ENCODE data around the gene ABCA7. TPM values are rescaled to one million over a fixed set of nuclear protein-coding genes. Genes with fewer than 3 reads are reported as not detected.

ABCA7 gene, protein sequence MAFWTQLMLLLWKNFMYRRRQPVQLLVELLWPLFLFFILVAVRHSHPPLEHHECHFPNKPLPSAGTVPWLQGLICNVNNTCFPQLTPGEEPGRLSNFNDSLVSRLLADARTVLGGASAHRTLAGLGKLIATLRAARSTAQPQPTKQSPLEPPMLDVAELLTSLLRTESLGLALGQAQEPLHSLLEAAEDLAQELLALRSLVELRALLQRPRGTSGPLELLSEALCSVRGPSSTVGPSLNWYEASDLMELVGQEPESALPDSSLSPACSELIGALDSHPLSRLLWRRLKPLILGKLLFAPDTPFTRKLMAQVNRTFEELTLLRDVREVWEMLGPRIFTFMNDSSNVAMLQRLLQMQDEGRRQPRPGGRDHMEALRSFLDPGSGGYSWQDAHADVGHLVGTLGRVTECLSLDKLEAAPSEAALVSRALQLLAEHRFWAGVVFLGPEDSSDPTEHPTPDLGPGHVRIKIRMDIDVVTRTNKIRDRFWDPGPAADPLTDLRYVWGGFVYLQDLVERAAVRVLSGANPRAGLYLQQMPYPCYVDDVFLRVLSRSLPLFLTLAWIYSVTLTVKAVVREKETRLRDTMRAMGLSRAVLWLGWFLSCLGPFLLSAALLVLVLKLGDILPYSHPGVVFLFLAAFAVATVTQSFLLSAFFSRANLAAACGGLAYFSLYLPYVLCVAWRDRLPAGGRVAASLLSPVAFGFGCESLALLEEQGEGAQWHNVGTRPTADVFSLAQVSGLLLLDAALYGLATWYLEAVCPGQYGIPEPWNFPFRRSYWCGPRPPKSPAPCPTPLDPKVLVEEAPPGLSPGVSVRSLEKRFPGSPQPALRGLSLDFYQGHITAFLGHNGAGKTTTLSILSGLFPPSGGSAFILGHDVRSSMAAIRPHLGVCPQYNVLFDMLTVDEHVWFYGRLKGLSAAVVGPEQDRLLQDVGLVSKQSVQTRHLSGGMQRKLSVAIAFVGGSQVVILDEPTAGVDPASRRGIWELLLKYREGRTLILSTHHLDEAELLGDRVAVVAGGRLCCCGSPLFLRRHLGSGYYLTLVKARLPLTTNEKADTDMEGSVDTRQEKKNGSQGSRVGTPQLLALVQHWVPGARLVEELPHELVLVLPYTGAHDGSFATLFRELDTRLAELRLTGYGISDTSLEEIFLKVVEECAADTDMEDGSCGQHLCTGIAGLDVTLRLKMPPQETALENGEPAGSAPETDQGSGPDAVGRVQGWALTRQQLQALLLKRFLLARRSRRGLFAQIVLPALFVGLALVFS (N-terminal part only)
- total RNA-seq (2014; rRNA removed; shearing (Covaris generic)): 6.2 and 13.9 TPM in 2 replicates

DNA sequence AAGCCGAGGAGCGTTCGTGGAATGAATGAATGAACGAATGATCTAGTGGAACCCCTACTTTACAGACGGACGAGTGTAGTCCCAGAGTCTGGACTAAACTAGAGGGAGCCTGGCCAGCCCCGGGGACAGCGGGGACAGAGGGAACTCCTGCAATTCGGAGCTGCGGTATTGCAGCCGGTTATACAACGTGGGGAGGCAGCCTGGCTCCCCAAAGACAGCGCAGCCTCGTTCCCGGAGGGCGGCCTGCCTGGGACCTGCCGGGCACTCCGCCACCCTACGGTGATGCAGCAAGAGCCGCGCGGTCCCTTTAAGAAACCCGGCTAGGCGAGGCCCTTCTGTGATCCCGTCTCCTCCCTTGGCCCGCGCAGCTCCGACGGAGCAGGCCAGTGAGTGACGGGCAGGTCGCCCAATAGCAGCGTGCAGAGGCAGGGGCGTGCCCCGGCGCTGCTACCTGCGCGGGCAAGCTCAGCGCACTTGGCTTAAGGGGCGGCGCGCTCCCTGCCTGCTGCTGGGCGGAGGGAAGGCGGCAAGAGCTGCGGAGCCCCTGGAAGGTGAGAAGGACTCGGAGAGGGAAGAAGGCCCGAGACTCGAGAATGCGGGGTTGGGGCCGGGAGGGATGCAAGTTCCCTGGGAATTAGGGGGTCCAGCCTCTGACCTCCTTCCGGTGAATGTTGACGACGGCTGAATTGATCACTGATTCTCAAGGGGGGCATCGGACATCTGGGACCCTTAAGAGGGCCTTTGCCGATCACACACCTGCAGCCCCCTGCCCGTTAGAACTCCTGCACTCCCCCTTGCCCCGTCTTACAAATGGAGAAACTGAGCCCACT is at the start of gene ABCA7:
Gene ABCA7 (plus strand): TSS at position 462 of the 830 bp plus-strand sequence. CDS start 1,255 bp downstream, outside the sequence.
- peak; percentile 97 for DNase-seq (ENCODE audit: low spot score)
- in situ Hi-C loops (cut with HindIII; ENCODE audit: low sequenced_read_pairs): no loop called here

DNA sequence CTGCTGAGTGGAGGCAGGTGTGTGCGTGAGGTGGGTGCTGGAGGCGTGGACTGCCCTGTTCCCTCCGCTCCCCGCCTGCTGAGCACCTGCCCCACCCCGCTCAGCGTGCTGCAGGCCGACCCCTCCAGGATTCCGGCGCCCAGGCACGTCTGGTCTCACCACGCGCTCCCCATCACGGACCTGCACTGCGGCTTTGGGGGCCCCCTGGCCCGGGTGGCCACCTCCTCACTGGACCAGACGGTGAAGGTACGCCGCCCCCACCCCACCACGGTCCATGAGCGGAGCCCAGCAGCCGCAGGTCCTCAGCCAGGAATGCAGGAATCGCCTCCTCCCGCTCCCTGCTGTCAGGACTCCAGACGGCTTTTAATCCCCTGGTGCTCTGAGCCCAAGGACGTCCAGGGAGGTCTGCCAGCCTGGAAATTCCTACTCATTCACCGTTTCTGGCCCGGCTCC is 49.8 kb upstream of the ABCA7 start:
- no peak for DNase-seq (ENCODE audit: low spot score)
- in situ Hi-C loops (cut with HindIII; ENCODE audit: low sequenced_read_pairs): no loop called here

DNA sequence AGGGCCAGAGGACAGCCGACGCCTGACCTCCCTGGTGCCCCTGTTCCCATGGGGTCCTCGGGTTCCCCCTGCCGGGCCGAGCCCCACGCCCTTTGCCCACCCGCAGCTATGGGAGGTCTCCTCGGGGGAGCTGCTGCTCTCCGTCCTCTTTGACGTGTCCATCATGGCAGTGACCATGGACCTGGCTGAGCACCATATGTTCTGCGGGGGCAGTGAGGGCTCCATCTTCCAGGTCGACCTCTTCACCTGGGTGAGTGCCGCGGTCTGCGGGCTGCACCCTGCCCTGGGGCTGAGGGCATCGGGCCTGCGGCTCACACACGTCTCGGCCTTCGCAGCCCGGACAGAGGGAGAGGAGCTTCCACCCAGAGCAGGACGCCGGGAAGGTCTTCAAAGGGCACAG is 49.2 kb upstream of the ABCA7 start:
- no peak for DNase-seq (ENCODE audit: low spot score)
- in situ Hi-C loops (cut with HindIII; ENCODE audit: low sequenced_read_pairs): no loop called here

DNA sequence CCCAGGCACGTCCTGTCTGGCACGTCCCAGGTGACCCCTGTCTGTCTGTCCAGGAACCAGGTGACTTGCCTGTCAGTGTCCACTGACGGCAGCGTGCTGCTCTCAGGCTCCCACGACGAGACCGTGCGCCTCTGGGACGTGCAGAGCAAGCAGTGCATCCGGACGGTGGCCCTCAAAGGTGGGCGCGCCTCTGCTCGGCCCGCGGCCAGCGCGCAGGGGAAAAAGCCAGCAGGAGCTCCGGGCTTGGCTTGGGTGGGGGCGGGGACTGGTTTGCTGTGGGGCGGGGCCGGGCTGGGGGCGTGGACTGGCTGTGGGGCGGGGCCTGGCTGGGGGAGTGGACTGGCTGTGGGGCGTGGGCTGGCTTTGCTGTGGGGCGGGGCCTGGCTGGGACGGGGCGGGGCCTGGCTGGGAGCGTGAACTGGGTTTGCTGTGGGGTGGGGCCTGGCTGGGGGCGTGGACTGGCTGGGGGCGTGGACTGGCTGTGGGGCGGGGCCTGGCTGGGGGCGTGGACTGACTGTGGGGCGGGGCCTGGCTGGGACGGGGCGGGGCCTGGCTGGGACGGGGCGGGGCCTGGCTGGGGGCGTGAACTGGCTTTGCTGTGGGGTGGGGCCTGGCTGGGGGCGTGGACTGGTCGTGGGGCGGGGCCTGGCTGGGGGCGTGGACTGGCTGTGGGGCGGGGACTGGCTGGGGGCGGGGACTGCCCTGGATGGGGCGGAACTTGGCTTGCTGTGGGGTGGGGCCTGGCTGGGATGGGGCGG is 48.6 kb upstream of the ABCA7 start:
- DNase-seq (ENCODE audit: low spot score): no peak
- in situ Hi-C loops (cut with HindIII; ENCODE audit: low sequenced_read_pairs): no loop called here

DNA sequence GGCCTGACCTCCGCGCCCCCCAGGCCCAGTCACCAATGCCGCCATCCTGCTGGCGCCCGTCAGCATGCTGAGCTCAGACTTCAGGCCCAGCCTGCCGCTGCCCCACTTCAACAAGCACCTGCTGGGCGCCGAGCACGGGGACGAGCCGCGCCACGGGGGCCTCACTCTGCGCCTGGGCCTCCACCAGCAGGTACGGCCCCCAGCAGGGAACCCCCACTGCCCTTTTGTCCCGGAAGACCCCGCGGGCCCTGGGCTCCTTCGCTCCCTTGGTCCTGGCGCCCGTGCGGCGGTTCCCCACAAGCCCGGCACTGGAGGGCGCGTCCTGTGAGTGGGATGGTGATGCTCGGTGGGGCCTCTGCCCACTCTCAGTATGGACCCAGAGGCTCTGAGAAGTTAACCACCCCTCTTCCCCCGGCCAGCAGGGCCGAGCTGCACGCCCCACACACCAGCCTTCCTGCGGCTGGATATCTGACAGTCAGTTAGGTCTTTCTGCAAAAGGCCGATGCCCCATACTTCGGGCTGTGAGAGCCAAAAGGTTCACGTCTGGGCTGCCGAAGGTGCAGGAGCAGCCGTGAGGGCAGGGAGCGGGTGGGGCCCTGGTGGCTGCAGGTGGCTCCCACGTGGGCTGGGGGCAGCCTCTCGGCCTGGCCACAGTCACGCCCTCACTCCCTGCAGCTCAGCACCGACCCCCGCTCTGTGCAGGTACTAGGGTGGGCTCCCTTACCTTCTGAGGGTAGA is 47.8 kb upstream of the ABCA7 start:
- DNase-seq (ENCODE audit: low spot score): no peak
- in situ Hi-C loops (cut with HindIII; ENCODE audit: low sequenced_read_pairs): no loop called here

DNA sequence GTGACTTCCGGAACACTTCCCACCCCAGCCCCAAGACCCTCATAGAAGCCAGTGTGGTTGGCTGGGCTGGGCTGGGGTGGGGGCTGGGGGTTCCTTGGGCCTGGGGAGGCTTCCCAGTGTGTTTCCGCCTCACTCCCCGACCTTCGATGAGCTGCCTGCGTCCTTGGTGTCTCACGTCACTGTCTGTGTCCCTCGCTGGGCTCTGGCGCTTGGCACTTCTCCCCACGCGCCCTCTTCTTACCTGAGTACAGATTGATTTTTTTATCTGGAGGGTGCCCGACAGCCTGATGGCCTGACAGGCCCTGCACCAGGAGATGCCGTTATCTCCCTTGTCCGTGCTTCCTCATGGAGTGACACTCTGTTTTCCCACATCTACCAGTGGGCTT is 47.2 kb upstream of the ABCA7 start:
- DNase-seq (ENCODE audit: low spot score): no peak
- in situ Hi-C loops (cut with HindIII; ENCODE audit: low sequenced_read_pairs): no loop called here

DNA sequence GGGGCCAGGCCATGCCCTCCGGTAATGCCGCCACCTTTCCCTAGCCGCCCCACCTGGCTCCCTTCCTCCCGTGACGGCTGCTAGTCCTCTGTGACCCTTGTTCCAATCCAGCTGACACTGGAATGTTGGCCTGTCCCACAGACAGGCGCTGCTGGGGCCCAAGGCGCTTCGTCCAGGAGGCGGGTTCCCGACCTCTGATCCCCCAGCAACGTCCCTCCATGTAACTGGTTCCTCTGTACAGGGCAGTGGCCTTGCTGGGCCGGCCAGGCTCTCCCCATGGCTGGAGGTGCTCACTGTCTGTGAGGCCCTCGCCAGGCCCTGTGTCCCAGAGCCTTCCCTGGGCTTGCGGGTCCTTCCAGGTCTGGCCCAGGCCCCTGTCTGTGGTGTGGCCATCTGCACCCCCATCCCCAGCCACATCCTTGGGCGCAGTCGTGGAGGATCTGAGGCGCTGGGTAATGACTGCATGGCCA is 46.5 kb upstream of the ABCA7 start:
- in situ Hi-C loops (cut with HindIII; ENCODE audit: low sequenced_read_pairs): no loop called here
- DNase-seq (ENCODE audit: low spot score): no peak

DNA sequence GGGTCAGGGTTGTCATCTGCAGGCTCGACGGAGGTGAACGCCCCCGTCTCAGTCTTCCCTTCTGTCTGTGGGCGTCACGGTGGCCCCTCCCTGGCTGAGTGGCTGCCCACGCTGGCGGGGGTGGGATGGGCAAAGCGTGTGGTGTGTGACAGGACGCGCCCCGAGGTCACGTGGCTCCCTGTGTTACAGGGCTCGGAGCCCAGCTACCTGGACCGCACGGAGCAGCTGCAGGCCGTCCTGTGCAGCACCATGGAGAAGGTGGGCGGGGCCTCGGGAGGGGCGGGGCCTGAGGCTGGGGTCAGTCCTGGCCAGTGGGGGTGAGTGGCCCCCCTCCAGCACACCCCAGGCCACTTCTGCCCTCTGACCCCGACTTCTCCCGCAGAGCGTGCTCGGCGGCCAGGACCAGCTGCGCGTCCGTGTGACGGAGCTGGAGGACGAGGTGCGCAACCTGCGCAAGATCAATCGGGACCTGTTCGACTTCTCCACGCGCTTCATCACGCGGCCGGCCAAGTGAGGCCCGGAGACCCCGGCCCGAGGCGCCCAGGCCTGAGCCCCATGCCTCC is 46.0 kb upstream of the ABCA7 start:
- in situ Hi-C loops (cut with HindIII; ENCODE audit: low sequenced_read_pairs): no loop called here
- no peak for DNase-seq (ENCODE audit: low spot score)

DNA sequence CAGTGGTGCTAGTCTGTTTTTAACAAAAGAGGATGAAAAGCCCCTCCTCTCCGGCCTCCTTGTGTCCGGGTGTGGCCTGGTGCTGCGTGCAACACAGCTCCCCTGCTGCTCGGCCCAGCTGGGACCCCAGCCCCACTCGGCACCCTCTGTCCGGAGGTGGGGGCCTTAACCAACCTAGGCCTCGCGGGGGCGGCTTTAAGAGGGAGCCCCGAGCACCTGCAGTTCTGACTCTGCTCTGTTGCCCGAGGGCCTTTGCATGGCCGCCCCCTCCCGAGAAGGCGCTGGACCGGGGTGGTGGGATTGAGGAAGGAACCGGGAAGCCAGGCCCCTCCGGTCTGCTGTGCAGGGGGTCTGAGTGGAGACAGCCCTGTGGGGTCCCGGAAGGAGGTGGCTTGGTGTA is 45.4 kb upstream of the ABCA7 start:
- in situ Hi-C loops (cut with HindIII; ENCODE audit: low sequenced_read_pairs): no loop called here

DNA sequence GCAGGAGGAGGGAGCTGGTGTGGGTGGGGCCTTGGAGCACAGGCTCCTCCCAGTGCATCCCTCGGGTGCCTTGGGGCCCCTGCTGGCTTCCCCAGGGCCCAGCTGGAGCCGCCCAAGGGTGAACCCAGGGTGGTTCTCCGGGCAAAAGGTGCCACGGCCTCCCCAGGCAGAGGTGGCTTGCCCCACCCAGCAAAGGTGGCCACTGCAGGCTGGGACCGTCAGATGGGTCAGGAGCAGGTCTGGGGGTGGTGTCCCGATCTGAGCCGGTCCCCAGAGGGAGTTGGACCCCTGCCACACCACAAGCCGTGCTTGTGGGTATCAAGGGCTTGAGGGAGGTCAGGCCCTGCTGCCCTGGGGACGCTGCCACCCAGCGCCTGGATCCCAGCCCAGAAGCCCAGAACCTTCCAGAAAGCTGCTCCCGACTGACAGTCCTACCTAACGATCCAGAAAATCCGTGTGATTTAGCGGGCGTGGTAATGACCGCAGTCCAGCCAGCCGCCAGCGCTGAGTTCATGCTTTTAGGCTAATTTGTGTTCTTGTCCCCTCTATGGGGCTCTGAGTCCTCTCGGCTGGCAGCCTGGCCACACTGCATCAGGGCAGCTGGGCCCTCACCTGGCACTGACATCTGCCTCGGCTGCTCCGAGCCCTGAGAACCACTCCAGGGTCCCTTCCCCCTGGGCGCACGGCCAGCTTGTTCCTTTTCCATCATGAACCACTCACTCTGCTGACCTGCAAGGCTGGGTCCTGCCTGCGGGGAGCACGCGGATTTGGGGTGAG is 44.7 kb upstream of the ABCA7 start:
- in situ Hi-C loops (cut with HindIII; ENCODE audit: low sequenced_read_pairs): no loop called here
- no peak for DNase-seq (ENCODE audit: low spot score)

More for the DNA sequence above, 45.4 kb upstream of the ABCA7 start:
- no peak for DNase-seq (ENCODE audit: low spot score)

DNA sequence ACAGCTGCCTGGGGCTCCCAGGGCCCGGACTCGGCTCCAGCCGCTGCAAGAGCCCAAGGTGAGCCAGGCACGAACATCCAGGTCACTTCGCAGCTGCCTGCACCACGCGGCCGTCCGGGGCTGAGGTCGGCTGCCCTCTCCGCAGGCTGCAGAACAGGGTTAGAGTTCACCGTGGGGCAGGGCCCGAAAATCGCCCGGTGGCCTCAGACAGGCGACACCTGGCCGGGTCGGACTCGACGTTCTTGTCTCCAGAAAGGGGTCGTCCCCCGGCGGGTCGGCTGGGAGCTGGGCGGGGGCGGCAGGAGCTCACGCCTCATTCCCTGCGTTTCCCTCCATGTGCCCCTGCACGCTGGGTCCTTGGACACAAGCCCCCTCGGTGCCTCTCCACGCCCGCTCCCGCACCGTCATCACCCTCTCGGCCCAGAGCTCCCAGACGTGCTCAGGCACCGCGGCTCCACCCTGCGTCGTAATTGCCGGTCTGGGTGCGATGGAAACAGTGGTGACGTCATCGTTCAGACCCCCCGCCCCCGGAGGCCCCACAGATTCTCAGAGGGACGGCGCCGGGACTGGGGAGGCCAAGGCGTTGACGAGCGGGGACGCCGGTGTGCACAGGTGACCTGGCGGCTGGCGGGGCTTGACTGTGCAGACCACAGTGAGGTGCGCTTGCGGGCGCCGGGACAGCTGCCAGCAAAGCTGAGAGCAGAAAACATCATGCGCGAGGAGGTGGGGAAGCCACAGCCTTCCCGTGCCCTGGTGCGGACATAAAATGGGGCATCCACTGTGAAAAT is 43.7 kb upstream of the ABCA7 start:
- in situ Hi-C loops (cut with HindIII; ENCODE audit: low sequenced_read_pairs): no loop called here
- DNase-seq (ENCODE audit: low spot score): no peak

DNA sequence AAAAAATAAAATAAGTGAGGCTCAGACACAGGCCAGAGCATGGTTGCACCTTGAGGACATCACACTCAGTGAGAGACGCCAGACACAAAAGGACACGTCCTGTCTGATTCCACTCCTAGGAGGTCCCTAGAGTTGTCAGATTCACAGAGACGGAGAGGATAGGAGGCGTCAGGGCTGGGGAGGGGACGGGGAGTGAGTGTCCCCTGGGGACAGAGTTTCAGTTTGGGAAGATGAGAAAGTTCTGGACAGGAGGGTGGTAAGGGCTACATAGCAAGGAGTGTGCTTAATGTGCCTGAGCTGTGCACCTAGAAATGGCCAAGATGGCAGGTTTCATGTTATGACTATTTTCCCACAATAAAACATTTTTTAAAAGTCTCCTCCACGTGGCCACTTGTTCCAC is 41.8 kb upstream of the ABCA7 start:
- in situ Hi-C loops (cut with HindIII; ENCODE audit: low sequenced_read_pairs): no loop called here
- DNase-seq (ENCODE audit: low spot score): no peak

DNA sequence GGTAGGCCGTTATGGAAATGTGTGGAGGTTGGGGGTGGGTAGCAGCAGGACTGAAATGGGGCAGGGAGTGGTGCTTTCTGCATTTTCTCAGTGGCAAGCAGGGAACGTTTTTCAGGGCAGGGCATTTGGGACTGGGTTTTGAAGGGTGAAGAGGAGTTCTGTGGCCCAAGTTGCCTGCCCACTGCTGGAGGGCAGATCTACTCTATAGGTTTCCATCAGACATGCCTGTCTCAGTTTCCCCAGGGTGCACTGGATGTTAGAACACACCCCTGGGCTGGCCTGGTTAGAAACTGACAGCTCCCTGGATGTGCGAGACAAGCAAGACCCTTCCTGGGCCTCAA is 40.6 kb upstream of the ABCA7 start:
- no peak for DNase-seq (ENCODE audit: low spot score)
- in situ Hi-C loops (cut with HindIII; ENCODE audit: low sequenced_read_pairs): no loop called here

DNA sequence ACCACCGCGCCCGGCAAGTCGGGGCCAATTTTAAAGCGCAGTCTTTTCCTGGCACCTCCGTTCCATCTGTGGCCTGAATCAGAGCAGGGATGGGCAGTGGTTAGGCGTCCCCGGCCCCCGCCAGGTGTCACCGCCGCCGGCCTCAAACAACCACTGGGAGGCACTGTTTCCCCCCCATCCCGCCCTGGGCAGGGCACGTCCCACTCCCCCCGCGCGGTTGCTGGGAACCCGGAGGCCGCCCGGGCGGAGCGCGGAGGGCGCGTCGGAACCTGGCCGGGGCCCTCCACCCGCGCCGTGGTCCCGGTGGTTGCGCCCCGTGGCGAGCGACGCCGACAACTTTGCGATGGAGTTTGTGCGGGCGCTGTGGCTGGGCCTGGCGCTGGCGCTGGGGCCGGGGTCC is 39.8 kb upstream of the ABCA7 start, which contains the start of gene GRIN3B:
Gene GRIN3B (plus strand): TSS at position 325 of the 400 bp plus-strand sequence. CDS start 19 bp downstream, at position 344.
- no peak for DNase-seq (ENCODE audit: low spot score)
- in situ Hi-C loops (cut with HindIII; ENCODE audit: low sequenced_read_pairs): no loop called here

Measured in G401 (cell line).